WTC11 (cell line): ENCODE measurements around the gene SIGLEC10. TPM values are rescaled to one million over a fixed set of nuclear protein-coding genes. Genes with fewer than 3 reads are reported as not detected.

Experiments
- ATAC-seq: fragments of 200-7000 bp; cut with Tn5 transposase; 2 replicates; pipeline ENCODE4 v1.10.0; 2021; ENCODE audit warnings: mild to moderate bottlenecking, moderate library complexity
- CTCF ChIA-PET: fragments of 300-600 bp; sonication (Branson Sonifier 250); formaldehyde crosslinking; loops from one replicate; lab custom pipeline; 2021; ENCODE audit warnings: antibody characterized with exemption; lab: Charles Lee
- POLR2A ChIA-PET: fragments of 350-600 bp; sonication (Branson Sonifier 250); formaldehyde crosslinking; loops from one replicate; lab custom pipeline; 2021; ENCODE audit warnings: antibody characterized with exemption; lab: Charles Lee
- DNase-seq: peaks from one replicate; pipeline ENCODE4 v3.0.0; 2021; ENCODE audit warnings: low spot score
- H3K27ac Mint-ChIP-seq: 2 replicates; pipeline ENCODE4 v1.8.0; 2021; ENCODE audit warnings: mixed read lengths
- H3K27me3 Mint-ChIP-seq: 2 replicates; pipeline ENCODE4 v1.8.0; 2021; ENCODE audit warnings: low read depth, mild to moderate bottlenecking, moderate library complexity, mixed read lengths
- H3K36me3 Mint-ChIP-seq: 2 replicates; pipeline ENCODE4 v1.8.0; 2021; ENCODE audit warnings: mixed read lengths
- H3K4me1 Mint-ChIP-seq: 2 replicates; pipeline ENCODE4 v1.8.0; 2022; ENCODE audit warnings: mixed read lengths
- H3K4me3 Mint-ChIP-seq: 2 replicates; pipeline ENCODE4 v1.8.0; 2021; ENCODE audit warnings: mild to moderate bottlenecking, moderate library complexity, mixed read lengths
- H3K9me3 Mint-ChIP-seq: 2 replicates; pipeline ENCODE4 v1.8.0; 2021; ENCODE audit warnings: mixed read lengths
- AR ChIP-seq: fragments of 250-450 bp; sonication (Bioruptor Pico); IDR thresholded peaks from 2 replicates; pipeline ENCODE4 v1.9.0; 2021; ENCODE audit warnings: mild to moderate bottlenecking
- CDX4 ChIP-seq: fragments of 250-450 bp; sonication (Bioruptor Pico); IDR thresholded peaks from 2 replicates; pipeline ENCODE4 v1.9.0; 2021; ENCODE audit warnings: moderate library complexity, mild to moderate bottlenecking, inconsistent platforms, borderline replicate concordance
- CREB1 ChIP-seq: sonication (generic); formaldehyde crosslinking; IDR thresholded peaks from 2 replicates; pipeline ENCODE4 v1.8.0; 2023; ENCODE audit warnings: mild to moderate bottlenecking, missing genetic modification reagents
- CREM ChIP-seq: sonication (generic); formaldehyde crosslinking; IDR thresholded peaks from 2 replicates; pipeline ENCODE4 v1.8.1; 2022; ENCODE audit warnings: mild to moderate bottlenecking, missing genetic modification reagents, moderate library complexity
- EMX1 ChIP-seq: fragments of 250-450 bp; sonication (Bioruptor Pico); IDR thresholded peaks from 2 replicates; pipeline ENCODE4 v1.8.0; 2021; ENCODE audit warnings: mild to moderate bottlenecking
- FOXJ3 ChIP-seq: sonication (generic); formaldehyde crosslinking; IDR thresholded peaks from 2 replicates; pipeline ENCODE4 v1.9.0; 2021; ENCODE audit warnings: missing genetic modification reagents, mild to moderate bottlenecking, borderline replicate concordance
- GABPB1 ChIP-seq: sonication (generic); formaldehyde crosslinking; IDR thresholded peaks from 2 replicates; pipeline ENCODE4 v1.8.1; 2023; ENCODE audit warnings: mild to moderate bottlenecking, missing genetic modification reagents
- HMGA2 ChIP-seq: fragments of 250-450 bp; sonication (Bioruptor Pico); IDR thresholded peaks from 2 replicates; pipeline ENCODE4 v1.4.0; 2021; ENCODE audit warnings: mild to moderate bottlenecking, moderate library complexity
- IRF1 ChIP-seq: sonication (generic); formaldehyde crosslinking; IDR thresholded peaks from 2 replicates; pipeline ENCODE4 v1.8.0; 2023; ENCODE audit warnings: missing genetic modification reagents
- IRF2 ChIP-seq: sonication (generic); formaldehyde crosslinking; IDR thresholded peaks from 2 replicates; pipeline ENCODE4 v1.8.0; 2022; ENCODE audit warnings: low read depth, missing genetic modification reagents, borderline replicate concordance
- JUN ChIP-seq: sonication (generic); formaldehyde crosslinking; IDR thresholded peaks from 2 replicates; pipeline ENCODE4 v1.8.0; 2023; ENCODE audit warnings: mild to moderate bottlenecking, missing genetic modification reagents
- MXD4 ChIP-seq: fragments of 250-450 bp; sonication (Bioruptor Pico); IDR thresholded peaks from 2 replicates; pipeline ENCODE4 v1.8.0; 2021; ENCODE audit warnings: mild to moderate bottlenecking, moderate library complexity, borderline replicate concordance
- NFYB ChIP-seq: sonication (generic); formaldehyde crosslinking; conservative IDR thresholded peaks from 2 replicates; pipeline ENCODE4 v1.8.0; 2022; ENCODE audit warnings: low read depth, missing genetic modification reagents
- NR3C1 ChIP-seq: sonication (generic); formaldehyde crosslinking; conservative IDR thresholded peaks from 2 replicates; pipeline ENCODE4 v1.8.1; 2023; ENCODE audit warnings: low read depth, mild to moderate bottlenecking, missing genetic modification reagents
- SOX15 ChIP-seq: fragments of 250-450 bp; sonication (Bioruptor Pico); IDR thresholded peaks from 2 replicates; pipeline ENCODE4 v1.9.0; 2021; ENCODE audit warnings: mild to moderate bottlenecking
- USF1 ChIP-seq: sonication (generic); formaldehyde crosslinking; IDR thresholded peaks from 2 replicates; pipeline ENCODE4 v1.8.0; 2022; ENCODE audit warnings: mild to moderate bottlenecking, missing genetic modification reagents
- ZNF121 ChIP-seq: sonication (generic); formaldehyde crosslinking; IDR thresholded peaks from 2 replicates; pipeline ENCODE4 v1.8.0; 2023; ENCODE audit warnings: missing genetic modification reagents
- ZNF263 ChIP-seq: sonication (generic); formaldehyde crosslinking; IDR thresholded peaks from 2 replicates; pipeline ENCODE4 v1.8.1; 2022; ENCODE audit warnings: low read depth, mild to moderate bottlenecking, moderate library complexity, missing genetic modification reagents
- ZNF317 ChIP-seq: sonication (generic); formaldehyde crosslinking; IDR thresholded peaks from 2 replicates; pipeline ENCODE4 v1.8.1; 2023; ENCODE audit warnings: low read depth, mild to moderate bottlenecking, moderate library complexity, missing genetic modification reagents, borderline replicate concordance
- total RNA-seq: library from RNA; stranded (reverse); gene quantifications from 3 replicates; pipeline ENCODE4 v1.2.3, GENCODE V29; 2021
- TF ChIP-seq, protein P1 (sequence below): fragments of 200-600 bp; IDR thresholded peaks from 2 replicates; pipeline ENCODE4 v1.8.0; 2022; ENCODE audit warnings: antibody characterized with exemption
- TF ChIP-seq, protein P2 (sequence below): sonication (generic); formaldehyde crosslinking; IDR thresholded peaks from 2 replicates; pipeline ENCODE4 v1.8.1; 2023; ENCODE audit warnings: mild to moderate bottlenecking, missing genetic modification reagents, borderline replicate concordance

Gene SIGLEC10
- total RNA-seq, 1 experiment from 2014 or later = not detected

- Mint-ChIP-seq H3K27me3 (peaks cover 29% of the 10 kb centered on the region), H3K4me3 (no peak overlapping the region), H3K27ac (no peak overlapping the region)
These were observed 46.2 kb downstream of the SIGLEC10 start for GRCh38 chr19:51371186-51371690.

GRCh38 chr19:51370230-51370629 lies 47.2 kb downstream of the SIGLEC10 start:
- Mint-ChIP-seq H3K36me3 (no peaks in the 10 kb centered on the region), H3K9me3 (no peaks in the 10 kb centered on the region), H3K27me3 (peaks cover 29% of the 10 kb centered on the region), H3K27ac (no peak overlapping the region), H3K4me1 (peaks cover 16% of the 10 kb centered on the region), H3K4me3 (no peak overlapping the region)
- POLR2A ChIA-PET = no interaction called here
- DNase-seq (no peak), ATAC-seq (no peak)
- CTCF ChIA-PET = interaction anchor here (3.7 kb wide), 1 partner anchor 51 kb away, joined by 25 read pairs; no protein-coding TSS in a partner anchor
- TF ChIP-seq MXD4 (CRISPR knock-in tag) (no peak), GABPB1 (no peak), JUN (CRISPR knock-in tag) (no peak), CREB1 (no peak), CREM (no peak), NFYB (CRISPR knock-in tag) (no peak), EMX1 (CRISPR knock-in tag) (no peak), CDX4 (CRISPR knock-in tag) (no peak), ZNF263 (CRISPR knock-in tag) (no peak), AR (CRISPR knock-in tag) (no peak), NR3C1 (CRISPR knock-in tag) (no peak), ZNF317 (CRISPR knock-in tag) (no peak), ZNF121 (CRISPR knock-in tag) (no peak), USF1 (CRISPR knock-in tag) (no peak), HMGA2 (no peak), FOXJ3 (CRISPR knock-in tag) (no peak), SOX15 (no peak)
- TF ChIP-seq, protein P1, sequence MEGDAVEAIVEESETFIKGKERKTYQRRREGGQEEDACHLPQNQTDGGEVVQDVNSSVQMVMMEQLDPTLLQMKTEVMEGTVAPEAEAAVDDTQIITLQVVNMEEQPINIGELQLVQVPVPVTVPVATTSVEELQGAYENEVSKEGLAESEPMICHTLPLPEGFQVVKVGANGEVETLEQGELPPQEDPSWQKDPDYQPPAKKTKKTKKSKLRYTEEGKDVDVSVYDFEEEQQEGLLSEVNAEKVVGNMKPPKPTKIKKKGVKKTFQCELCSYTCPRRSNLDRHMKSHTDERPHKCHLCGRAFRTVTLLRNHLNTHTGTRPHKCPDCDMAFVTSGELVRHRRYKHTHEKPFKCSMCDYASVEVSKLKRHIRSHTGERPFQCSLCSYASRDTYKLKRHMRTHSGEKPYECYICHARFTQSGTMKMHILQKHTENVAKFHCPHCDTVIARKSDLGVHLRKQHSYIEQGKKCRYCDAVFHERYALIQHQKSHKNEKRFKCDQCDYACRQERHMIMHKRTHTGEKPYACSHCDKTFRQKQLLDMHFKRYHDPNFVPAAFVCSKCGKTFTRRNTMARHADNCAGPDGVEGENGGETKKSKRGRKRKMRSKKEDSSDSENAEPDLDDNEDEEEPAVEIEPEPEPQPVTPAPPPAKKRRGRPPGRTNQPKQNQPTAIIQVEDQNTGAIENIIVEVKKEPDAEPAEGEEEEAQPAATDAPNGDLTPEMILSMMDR = no peak
- TF ChIP-seq, protein P2, sequence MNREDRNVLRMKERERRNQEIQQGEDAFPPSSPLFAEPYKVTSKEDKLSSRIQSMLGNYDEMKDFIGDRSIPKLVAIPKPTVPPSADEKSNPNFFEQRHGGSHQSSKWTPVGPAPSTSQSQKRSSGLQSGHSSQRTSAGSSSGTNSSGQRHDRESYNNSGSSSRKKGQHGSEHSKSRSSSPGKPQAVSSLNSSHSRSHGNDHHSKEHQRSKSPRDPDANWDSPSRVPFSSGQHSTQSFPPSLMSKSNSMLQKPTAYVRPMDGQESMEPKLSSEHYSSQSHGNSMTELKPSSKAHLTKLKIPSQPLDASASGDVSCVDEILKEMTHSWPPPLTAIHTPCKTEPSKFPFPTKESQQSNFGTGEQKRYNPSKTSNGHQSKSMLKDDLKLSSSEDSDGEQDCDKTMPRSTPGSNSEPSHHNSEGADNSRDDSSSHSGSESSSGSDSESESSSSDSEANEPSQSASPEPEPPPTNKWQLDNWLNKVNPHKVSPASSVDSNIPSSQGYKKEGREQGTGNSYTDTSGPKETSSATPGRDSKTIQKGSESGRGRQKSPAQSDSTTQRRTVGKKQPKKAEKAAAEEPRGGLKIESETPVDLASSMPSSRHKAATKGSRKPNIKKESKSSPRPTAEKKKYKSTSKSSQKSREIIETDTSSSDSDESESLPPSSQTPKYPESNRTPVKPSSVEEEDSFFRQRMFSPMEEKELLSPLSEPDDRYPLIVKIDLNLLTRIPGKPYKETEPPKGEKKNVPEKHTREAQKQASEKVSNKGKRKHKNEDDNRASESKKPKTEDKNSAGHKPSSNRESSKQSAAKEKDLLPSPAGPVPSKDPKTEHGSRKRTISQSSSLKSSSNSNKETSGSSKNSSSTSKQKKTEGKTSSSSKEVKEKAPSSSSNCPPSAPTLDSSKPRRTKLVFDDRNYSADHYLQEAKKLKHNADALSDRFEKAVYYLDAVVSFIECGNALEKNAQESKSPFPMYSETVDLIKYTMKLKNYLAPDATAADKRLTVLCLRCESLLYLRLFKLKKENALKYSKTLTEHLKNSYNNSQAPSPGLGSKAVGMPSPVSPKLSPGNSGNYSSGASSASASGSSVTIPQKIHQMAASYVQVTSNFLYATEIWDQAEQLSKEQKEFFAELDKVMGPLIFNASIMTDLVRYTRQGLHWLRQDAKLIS = no peak

More at GRCh38 chr19:51371186-51371690, 46.2 kb downstream of the SIGLEC10 start:
- CTCF ChIA-PET = interaction anchor here (1.1 kb wide), 1 partner anchor 10 kb away, joined by 3 read pairs; no protein-coding TSS in a partner anchor
- no peak for DNase-seq
- Mint-ChIP-seq H3K4me1 (peaks cover 9% of the 10 kb centered on the region), H3K36me3 (no peaks in the 10 kb centered on the region), H3K9me3 (no peaks in the 10 kb centered on the region)
- no peak for TF ChIP-seq CDX4 (CRISPR knock-in tag)
- no peak for TF ChIP-seq IRF2 (CRISPR knock-in tag)
- TF ChIP-seq EMX1 (CRISPR knock-in tag) = no peak
- no peak for TF ChIP-seq IRF1 (CRISPR knock-in tag)
- no peak for ATAC-seq
- POLR2A ChIA-PET = no interaction called here
